Karpas-422 (cell line): ENCODE data around the gene CCL8. TPM values are rescaled to one million over a fixed set of nuclear protein-coding genes. Genes with fewer than 3 reads are reported as not detected.
A peak's percentile ranks its signal among the peaks of the same experiment; 100 is the strongest.

Experiments
- DNase-seq: peaks from one replicate; pipeline ENCODE4 v3.0.0-alpha.2; 2015
- H2AFZ ChIP-seq: fragments of 200-600 bp; sonication (generic); 2 replicates; pipeline ENCODE4 v1.6.1; 2014; ENCODE audit warnings: antibody characterized with exemption, low read length, mixed read lengths
- H3K27ac ChIP-seq: fragments of 200-600 bp; sonication (generic); 2 replicates; pipeline ENCODE4 v1.5.1; 2014; ENCODE audit warnings: mild to moderate bottlenecking, low read length, moderate library complexity
- H3K27me3 ChIP-seq: fragments of 200-600 bp; sonication (generic); 2 replicates; pipeline ENCODE4 v1.6.1; 2014; ENCODE audit warnings: low read length, mixed read lengths
- H3K36me3 ChIP-seq: fragments of 200-600 bp; sonication (generic); 2 replicates; pipeline ENCODE4 v1.6.1; 2014; ENCODE audit warnings: low read length, mixed read lengths; ENCODE audit not compliant: insufficient read depth
- H3K4me1 ChIP-seq: fragments of 200-600 bp; sonication (generic); 2 replicates; pipeline ENCODE4 v1.6.1; 2014; ENCODE audit warnings: mild to moderate bottlenecking, low read length, mixed read lengths
- H3K4me2 ChIP-seq: fragments of 200-600 bp; sonication (generic); 2 replicates; pipeline ENCODE4 v1.6.1; 2014; ENCODE audit warnings: low read length, low read depth, mild to moderate bottlenecking; ENCODE audit not compliant: poor library complexity, severe bottlenecking
- H3K4me3 ChIP-seq: fragments of 200-600 bp; sonication (generic); 2 replicates; pipeline ENCODE4 v1.5.1; 2014; ENCODE audit warnings: mild to moderate bottlenecking, antibody characterized with exemption, low read length, mixed read lengths
- H3K79me2 ChIP-seq: fragments of 200-600 bp; sonication (generic); 2 replicates; pipeline ENCODE4 v1.6.1; 2014; ENCODE audit warnings: mild to moderate bottlenecking, low read length, mixed read lengths
- H3K9ac ChIP-seq: fragments of 200-600 bp; sonication (generic); 2 replicates; pipeline ENCODE4 v1.6.0; 2014; ENCODE audit warnings: low read length
- H3K9me2 ChIP-seq: fragments of 200-600 bp; sonication (generic), shearing (Covaris generic); replicated peaks from 2 replicates; pipeline ENCODE4 v1.6.0; 2014; ENCODE audit warnings: mild to moderate bottlenecking, low read length, moderate library complexity; ENCODE audit not compliant: insufficient read depth
- H3K9me3 ChIP-seq: fragments of 300-700, 200-600 bp; sonication (generic); 2 replicates; pipeline ENCODE4 v1.6.1; 2014; ENCODE audit warnings: low read length, mixed read lengths
- H4K20me1 ChIP-seq: fragments of 200-600 bp; sonication (generic); 2 replicates; pipeline ENCODE4 v1.6.1; 2014; ENCODE audit warnings: mild to moderate bottlenecking, antibody characterized with exemption, low read length, low read depth; ENCODE audit not compliant: insufficient read depth
- total RNA-seq: library from RNA; depleted of rRNA; stranded (reverse); fragments of >200 nt; shearing (Covaris generic); gene quantifications from 2 replicates; pipeline ENCODE4 v1.2.3, GENCODE V29; 2014; ENCODE audit warnings: low replicate concordance

The CCL8 gene
- total RNA-seq, 1 experiment from 2014 or later, result not detected

GRCh38 chr17:34305606-34306005 is 13.6 kb upstream of the CCL8 start:
- no peak for DNase-seq
- no peak overlapping the region for H2AFZ ChIP-seq
- H3K79me2 ChIP-seq, result no peaks in the 10 kb centered on the region
- H3K4me2 ChIP-seq, result no peak overlapping the region
- H3K4me1 ChIP-seq, result no peaks in the 10 kb centered on the region
- H3K27ac ChIP-seq, result no peak overlapping the region
- H3K9ac ChIP-seq, result no peak overlapping the region
- no peaks in the 10 kb centered on the region for H3K9me2 ChIP-seq
- no peak overlapping the region for H3K4me3 ChIP-seq
- H3K27me3 ChIP-seq, result no peaks in the 10 kb centered on the region
- H3K36me3 ChIP-seq, result no peaks in the 10 kb centered on the region
- H3K9me3 ChIP-seq, result no peaks in the 10 kb centered on the region
- H4K20me1 ChIP-seq, result no peaks in the 10 kb centered on the region

DNA sequence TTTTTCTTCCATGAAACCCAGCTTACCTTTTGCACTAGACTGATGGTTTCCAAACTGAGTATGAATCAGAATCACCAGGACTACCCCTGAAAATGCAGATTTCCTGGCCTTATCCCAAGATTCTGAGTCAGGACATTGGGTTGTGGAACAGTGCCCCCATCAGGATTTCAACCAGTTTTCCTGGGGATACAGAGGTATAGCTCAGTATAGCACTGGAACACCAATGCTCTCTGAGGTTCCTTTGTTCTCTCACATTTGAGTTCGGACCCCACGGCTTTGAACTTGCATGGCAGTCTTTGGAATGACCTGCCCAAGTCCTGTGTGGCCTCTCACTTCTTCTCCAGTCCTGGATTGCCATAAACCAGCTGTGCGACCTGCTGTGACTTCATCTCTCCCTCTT is 12.8 kb upstream of the CCL8 start:
- Histone ChIP-seq H2AFZ (no peak overlapping the region), H3K9ac (no peak overlapping the region), H3K4me3 (no peak overlapping the region), H3K27ac (no peak overlapping the region), H3K4me2 (no peak overlapping the region), H3K4me1 (no peaks in the 10 kb centered on the region), H3K9me3 (no peaks in the 10 kb centered on the region), H3K9me2 (no peaks in the 10 kb centered on the region), H3K79me2 (no peaks in the 10 kb centered on the region), H3K36me3 (no peaks in the 10 kb centered on the region), H4K20me1 (no peaks in the 10 kb centered on the region), H3K27me3 (no peaks in the 10 kb centered on the region)
- DNase-seq, result no peak

- Histone ChIP-seq H3K4me3 (no peak overlapping the region), H3K79me2 (no peaks in the 10 kb centered on the region), H3K9ac (no peak overlapping the region), H3K9me3 (no peaks in the 10 kb centered on the region), H3K4me2 (no peak overlapping the region), H3K27ac (no peak overlapping the region), H4K20me1 (no peaks in the 10 kb centered on the region), H3K36me3 (no peaks in the 10 kb centered on the region), H2AFZ (no peak overlapping the region), H3K4me1 (no peaks in the 10 kb centered on the region), H3K9me2 (no peaks in the 10 kb centered on the region), H3K27me3 (no peaks in the 10 kb centered on the region)
- DNase-seq, result no peak
Observed at GRCh38 chr17:34307110-34307509, 12.1 kb upstream of the CCL8 start.

DNA sequence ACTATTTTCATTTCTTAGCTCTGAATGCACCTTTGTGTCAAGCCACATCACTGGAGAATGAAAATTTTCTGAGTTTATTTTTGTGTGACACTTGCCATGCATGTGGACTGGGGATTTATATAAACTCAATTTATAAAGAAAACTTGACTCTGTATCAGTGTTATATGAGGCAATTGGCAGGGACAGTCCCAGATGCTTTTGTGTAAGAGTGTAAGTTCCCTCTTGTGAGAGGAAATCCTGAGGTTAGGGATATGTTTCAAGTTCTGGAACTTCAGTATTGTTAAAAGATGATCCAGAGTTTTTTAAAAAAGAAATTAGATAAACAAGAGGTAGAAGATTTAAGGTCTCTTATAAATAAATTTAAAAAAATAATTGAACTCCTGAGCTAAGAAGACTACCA is 10.9 kb upstream of the CCL8 start:
- Histone ChIP-seq H2AFZ (no peak overlapping the region), H3K27me3 (no peaks in the 10 kb centered on the region)
- no peak for DNase-seq

GRCh38 chr17:34311291-34311690 is 7.9 kb upstream of the CCL8 start:
- no peak for DNase-seq
- H3K9ac ChIP-seq, result no peak overlapping the region
- no peaks in the 10 kb centered on the region for H3K79me2 ChIP-seq
- H3K9me3 ChIP-seq, result no peaks in the 10 kb centered on the region
- H3K4me3 ChIP-seq, result no peak overlapping the region
- no peaks in the 10 kb centered on the region for H3K27me3 ChIP-seq
- H3K4me1 ChIP-seq, result no peaks in the 10 kb centered on the region
- H3K36me3 ChIP-seq, result no peaks in the 10 kb centered on the region
- H3K4me2 ChIP-seq, result no peak overlapping the region
- H2AFZ ChIP-seq, result no peak overlapping the region
- H3K9me2 ChIP-seq, result no peaks in the 10 kb centered on the region
- H4K20me1 ChIP-seq, result no peaks in the 10 kb centered on the region
- H3K27ac ChIP-seq, result no peak overlapping the region

More for the DNA sequence above, 10.9 kb upstream of the CCL8 start:
- H3K36me3 ChIP-seq, result no peaks in the 10 kb centered on the region
- H4K20me1 ChIP-seq, result no peaks in the 10 kb centered on the region
- H3K4me2 ChIP-seq, result no peak overlapping the region
- H3K79me2 ChIP-seq, result no peaks in the 10 kb centered on the region
- no peak overlapping the region for H3K27ac ChIP-seq
- no peaks in the 10 kb centered on the region for H3K4me1 ChIP-seq
- no peaks in the 10 kb centered on the region for H3K9me2 ChIP-seq
- H3K9ac ChIP-seq, result no peak overlapping the region
- no peak overlapping the region for H3K4me3 ChIP-seq
- H3K9me3 ChIP-seq, result no peaks in the 10 kb centered on the region

DNA sequence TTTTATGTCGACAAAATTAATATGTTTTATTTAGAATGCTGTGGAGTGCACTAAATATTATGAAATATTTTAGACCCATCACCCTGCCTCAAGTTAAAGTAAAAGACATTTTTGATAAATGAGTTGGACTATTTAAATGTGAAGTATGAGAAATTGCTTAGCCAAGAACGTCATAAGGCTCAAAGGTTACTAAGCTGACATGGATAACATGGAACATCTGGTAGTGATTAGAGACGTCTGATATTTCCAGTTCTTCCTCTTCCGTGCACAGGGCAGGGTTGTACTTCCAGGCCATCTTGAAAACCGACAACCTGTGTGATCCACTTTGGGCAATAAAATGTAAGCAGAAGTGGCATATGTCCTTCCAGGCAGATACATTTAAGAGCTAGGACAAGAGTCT is 7.2 kb upstream of the CCL8 start:
- no peak overlapping the region for H2AFZ ChIP-seq
- no peak overlapping the region for H3K4me3 ChIP-seq
- H4K20me1 ChIP-seq, result no peaks in the 10 kb centered on the region
- H3K27me3 ChIP-seq, result no peaks in the 10 kb centered on the region
- H3K9ac ChIP-seq, result no peak overlapping the region
- H3K9me2 ChIP-seq, result no peaks in the 10 kb centered on the region
- H3K4me2 ChIP-seq, result no peak overlapping the region
- no peak overlapping the region for H3K27ac ChIP-seq
- H3K36me3 ChIP-seq, result no peaks in the 10 kb centered on the region
- DNase-seq, result no peak
- H3K9me3 ChIP-seq, result no peaks in the 10 kb centered on the region
- H3K79me2 ChIP-seq, result no peaks in the 10 kb centered on the region
- no peaks in the 10 kb centered on the region for H3K4me1 ChIP-seq

GRCh38 chr17:34313164-34313563 is 6.1 kb upstream of the CCL8 start:
- Histone ChIP-seq H3K4me1 (no peaks in the 10 kb centered on the region), H3K9me2 (no peaks in the 10 kb centered on the region), H3K36me3 (no peaks in the 10 kb centered on the region), H3K79me2 (no peaks in the 10 kb centered on the region), H3K4me3 (no peak overlapping the region), H3K4me2 (no peak overlapping the region), H3K9ac (no peak overlapping the region), H3K27me3 (no peaks in the 10 kb centered on the region), H3K27ac (no peak overlapping the region), H2AFZ (no peak overlapping the region), H3K9me3 (no peaks in the 10 kb centered on the region), H4K20me1 (no peaks in the 10 kb centered on the region)
- DNase-seq, result no peak

DNA sequence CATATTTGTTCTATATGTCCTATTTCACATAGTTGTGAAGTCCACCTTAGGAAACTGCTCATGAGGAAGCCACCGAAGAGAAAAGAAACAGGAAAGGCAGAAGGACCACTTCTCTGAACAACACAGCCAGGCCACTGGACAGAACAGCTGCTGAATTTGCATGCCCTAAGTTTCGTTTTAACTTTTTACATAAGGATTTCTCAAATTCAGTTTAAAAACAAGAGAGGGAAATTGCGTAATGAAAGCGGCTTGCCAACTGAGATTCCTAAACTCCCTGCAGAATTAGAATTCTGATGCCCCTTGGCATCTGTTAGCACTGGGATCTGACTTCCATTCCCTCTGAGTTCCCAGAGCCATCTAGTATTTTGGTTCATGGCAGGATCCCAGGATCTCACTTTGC is 5.0 kb upstream of the CCL8 start:
- no peak overlapping the region for H3K4me3 ChIP-seq
- H3K4me1 ChIP-seq, result no peaks in the 10 kb centered on the region
- no peaks in the 10 kb centered on the region for H3K36me3 ChIP-seq
- no peak overlapping the region for H3K9ac ChIP-seq
- H3K4me2 ChIP-seq, result no peak overlapping the region
- no peaks in the 10 kb centered on the region for H3K27me3 ChIP-seq
- H2AFZ ChIP-seq, result no peak overlapping the region
- H3K9me2 ChIP-seq, result no peaks in the 10 kb centered on the region
- no peaks in the 10 kb centered on the region for H4K20me1 ChIP-seq
- no peaks in the 10 kb centered on the region for H3K79me2 ChIP-seq
- no peaks in the 10 kb centered on the region for H3K9me3 ChIP-seq
- no peak for DNase-seq
- H3K27ac ChIP-seq, result no peak overlapping the region

GRCh38 chr17:34318474-34318873 is 761 bp upstream of the CCL8 start:
- Histone ChIP-seq H4K20me1 (no peaks in the 10 kb centered on the region), H3K4me2 (no peak overlapping the region), H3K4me1 (no peaks in the 10 kb centered on the region), H3K9me2 (no peaks in the 10 kb centered on the region), H3K36me3 (no peaks in the 10 kb centered on the region), H3K9ac (no peak overlapping the region), H3K9me3 (no peaks in the 10 kb centered on the region), H3K79me2 (no peaks in the 10 kb centered on the region), H3K27me3 (no peaks in the 10 kb centered on the region), H2AFZ (no peak overlapping the region), H3K4me3 (no peak overlapping the region), H3K27ac (no peak overlapping the region)
- DNase-seq, result peak; percentile 76
